Erythroblast (primary cell): ENCODE results near the gene NTHL1.

Source experiments
- GATA1 ChIP-seq: IDR thresholded peaks from 2 replicates; pipeline ENCODE4 v1.6.1; 2011; ENCODE audit warnings: low read depth, mild to moderate bottlenecking, control low read depth, low read length, moderate library complexity
- POLR2A ChIP-seq: IDR thresholded peaks from 2 replicates; pipeline ENCODE4 v1.6.1; 2011; ENCODE audit warnings: mild to moderate bottlenecking, low read length

GRCh38 chr16:2095918-2096582, 48.4 kb upstream of the NTHL1 start:
- TF ChIP-seq POLR2A: no peak
- no peak for TF ChIP-seq GATA1
